ENCODE measurements around the gene ARHGAP24.
A peak's percentile ranks its signal among the peaks of the same experiment; 100 is the strongest.
"Not testable (repeated sequence)": the region's sequence is repeated elsewhere in the genome, so short reads cannot be mapped to it uniquely, and the experiment has no call there.

The ARHGAP24 gene

GRCh38 chr4:85486425-85487086 lies 11.6 kb downstream of the ARHGAP24 start:
- no peak for DNase-seq

- no peak for DNase-seq
These were observed 13.5 kb downstream of the ARHGAP24 start for GRCh38 chr4:85488416-85488815.

- DNase-seq = no peak
These were observed 14.5 kb downstream of the ARHGAP24 start for GRCh38 chr4:85489273-85489981.

GRCh38 chr4:85491527-85491926 lies 16.6 kb downstream of the ARHGAP24 start:
- DNase-seq = peak; percentile 68

- DNase-seq = no peak
These were observed 17.4 kb downstream of the ARHGAP24 start for GRCh38 chr4:85492336-85492735.

GRCh38 chr4:85495621-85496020 lies 20.7 kb downstream of the ARHGAP24 start:
- no peak for DNase-seq

GRCh38 chr4:85496126-85496849 lies 21.3 kb downstream of the ARHGAP24 start:
- no peak for DNase-seq

- DNase-seq = no peak
These were observed 22.0 kb downstream of the ARHGAP24 start for GRCh38 chr4:85496933-85497332.

- DNase-seq = no peak
These were observed 23.3 kb downstream of the ARHGAP24 start for GRCh38 chr4:85498068-85498733.

GRCh38 chr4:85499573-85499972 lies 24.6 kb downstream of the ARHGAP24 start:
- DNase-seq = no peak

- DNase-seq = no peak
These were observed 25.3 kb downstream of the ARHGAP24 start for GRCh38 chr4:85500110-85500867.

- not testable (repeated sequence) for DNase-seq
These were observed 26.2 kb downstream of the ARHGAP24 start for GRCh38 chr4:85501145-85501544.

GRCh38 chr4:85508654-85509053 lies 33.7 kb downstream of the ARHGAP24 start:
- no peak for DNase-seq

- DNase-seq = no peak
These were observed 35.1 kb downstream of the ARHGAP24 start for GRCh38 chr4:85509882-85510631.

GRCh38 chr4:85510632-85510984 lies 35.7 kb downstream of the ARHGAP24 start:
- no peak for DNase-seq

- DNase-seq = no peak
These were observed 37.7 kb downstream of the ARHGAP24 start for GRCh38 chr4:85512446-85513205.

- no peak for DNase-seq
These were observed 39.2 kb downstream of the ARHGAP24 start for GRCh38 chr4:85514117-85514516.

GRCh38 chr4:85514783-85515182 lies 39.8 kb downstream of the ARHGAP24 start:
- no peak for DNase-seq

GRCh38 chr4:85515701-85516100 lies 40.8 kb downstream of the ARHGAP24 start:
- DNase-seq = no peak

- not testable (repeated sequence) for DNase-seq
These were observed 43.6 kb downstream of the ARHGAP24 start for GRCh38 chr4:85518526-85518925.

All from eye (tissue), 1 donor.